Kidney (tissue), 14 donors: ENCODE results near the gene P4HB. TPM values are rescaled to one million over a fixed set of nuclear protein-coding genes. Genes with fewer than 3 reads are reported as not detected.

Experiments used
- DNase-seq, 5 donors: peaks; one replicate each; pipeline ENCODE4 v3.0.0-alpha.2; 2013 to 2020
- FAIRE-seq: peaks from 2 replicates; lab custom pipeline; 2012; peaks lifted over from hg19 to GRCh38; lab: Jason Lieb, UNC
- H3K27ac ChIP-seq, 2 donors: one replicate each; pipeline ENCODE4 v1.7.0; 2013; ENCODE audit warnings: low read depth in 2 of 2, low read length in 2 of 2, inconsistent platforms in 1 of 2
- H3K27me3 ChIP-seq: one replicate; pipeline ENCODE4 v1.7.1; 2013; ENCODE audit warnings: low read length, inconsistent platforms; ENCODE audit not compliant: control insufficient read depth, insufficient read depth
- H3K36me3 ChIP-seq, 3 donors: one replicate each; pipeline versions ENCODE4 v1.7.0 to v1.7.1; 2013; ENCODE audit warnings: low read length in 3 of 3, control low read depth in 1 of 3, inconsistent platforms in 1 of 3; ENCODE audit not compliant: insufficient read depth in 3 of 3, control insufficient read depth in 2 of 3
- H3K4me1 ChIP-seq, 3 donors: one replicate each; pipeline versions ENCODE4 v1.7.0 to v1.7.1; 2013; ENCODE audit warnings: low read length in 3 of 3, inconsistent platforms in 1 of 3, low read depth in 1 of 3; ENCODE audit not compliant: control insufficient read depth in 2 of 3, insufficient read depth in 2 of 3
- H3K4me3 ChIP-seq, 3 donors: one replicate each; pipeline versions ENCODE4 v1.7.0 to v1.8.1; 2013; ENCODE audit warnings: low read length in 3 of 3, control low read depth in 1 of 3, inconsistent platforms in 1 of 3
- H3K9ac ChIP-seq, 3 donors: one replicate each; pipeline versions ENCODE4 v1.7.0 to v1.7.1; 2013; ENCODE audit warnings: low read length in 3 of 3, control low read depth in 1 of 3, inconsistent platforms in 1 of 3
- H3K9me3 ChIP-seq, 3 donors: one replicate each; pipeline versions ENCODE4 v1.7.0 to v1.7.1; 2013; ENCODE audit warnings: low read length in 3 of 3, control low read depth in 1 of 3, inconsistent platforms in 1 of 3; ENCODE audit not compliant: control insufficient read depth in 2 of 3, insufficient read depth in 1 of 3
- CTCF ChIP-seq: IDR thresholded peaks from 3 replicates; pipeline ENCODE4 v1.5.1; 2012; ENCODE audit warnings: mild to moderate bottlenecking, moderate library complexity, borderline replicate concordance; ENCODE audit not compliant: insufficient read depth; ENCODE audit errors: extremely low read depth
- intact Hi-C: fragments of 100-400 bp; cut with DNase I; formaldehyde crosslinking; loops from one replicate; pipeline ENCODE4 v1.11.1; 2022
- polyA plus RNA-seq: library from polyadenylated mRNA; stranded (reverse); fragments of 350-450 nt; fragmentation: Illumina TruSeq; extraction: RNeasy Lipid Tissue Mini Kit (QIAGEN cat#74804); gene quantifications from one replicate; pipeline ENCODE4 v1.2.3, GENCODE V29; 2014; ENCODE audit warnings: low read depth, low replicate concordance; ENCODE audit not compliant: insufficient read depth
- total RNA-seq: library from RNA; stranded (reverse); fragmentation: NEBNext Ultra II Directional; extraction: Animal tissue kit (Norgen Biotek cat#: 25700); gene quantifications from one replicate; pipeline ENCODE4 v1.2.1, GENCODE V29; 2021
- donor health status: control.
- donor health status: control.
- donor health status: control.
- donor health status: control.
- donor health status: control.
- donor health status: DM: yes; HTN: yes; CAD: no.
- donor health status: Normal renal cell carcinoma (clear cell type).

The P4HB gene
- total and polyA plus RNA-seq, 2 donors from 2014 or later: 411 to 482 TPM

- intact Hi-C loops: no loop called here
- no peak for FAIRE-seq
- Histone ChIP-seq H3K36me3 (no peaks in the 10 kb centered on the region), H3K9ac (no peak overlapping the region), H3K4me3 (no peak overlapping the region), H3K9me3 (no peaks in the 10 kb centered on the region), H3K27me3 (no peaks in the 10 kb centered on the region), H3K27ac (peak overlapping the region in 1 of 2 donors; percentile 47), H3K4me1 (peaks cover 0 to 6% (median 0%) of the 10 kb centered on the region in 3 donors)
- peak in 1 of 5 donors; percentile 57 for DNase-seq
- TF ChIP-seq CTCF: no peak
Observed at GRCh38 chr17:81810476-81810875, 49.9 kb downstream of the P4HB start.

GRCh38 chr17:81809556-81809998, 50.8 kb downstream of the P4HB start:
- intact Hi-C loops: no loop called here
- FAIRE-seq (no peak), DNase-seq (no peak)
- H3K4me1 ChIP-seq: peaks cover 0 to 4% (median 0%) of the 10 kb centered on the region in 3 donors
- H3K4me3 ChIP-seq: no peak overlapping the region
- no peak overlapping the region for H3K27ac ChIP-seq
- H3K9me3 ChIP-seq: no peaks in the 10 kb centered on the region
- no peaks in the 10 kb centered on the region for H3K36me3 ChIP-seq
- no peak for TF ChIP-seq CTCF
- H3K27me3 ChIP-seq: no peaks in the 10 kb centered on the region
- H3K9ac ChIP-seq: no peak overlapping the region

- no peaks in the 10 kb centered on the region for H3K27me3 ChIP-seq
- no peak for TF ChIP-seq CTCF
- H3K4me3 ChIP-seq: no peak overlapping the region
- no peak overlapping the region for H3K27ac ChIP-seq
- FAIRE-seq (no peak), DNase-seq (peak in 1 of 5 donors; percentile 59)
- no peaks in the 10 kb centered on the region for H3K36me3 ChIP-seq
- no peaks in the 10 kb centered on the region for H3K9me3 ChIP-seq
- peaks cover 0 to 4% (median 0%) of the 10 kb centered on the region in 3 donors for H3K4me1 ChIP-seq
- H3K9ac ChIP-seq: no peak overlapping the region
- intact Hi-C loops: no loop called here
Observed at GRCh38 chr17:81808778-81809555, 51.4 kb downstream of the P4HB start.
